Measurements from ENCODE around the gene PRKACG.
"Not testable (repeated sequence)": the region's sequence is repeated elsewhere in the genome, so short reads cannot be mapped to it uniquely, and the experiment has no call there.

Gene PRKACG

GRCh38 chr9:69014013-69014412 lies at the start of gene PRKACG:
Gene PRKACG (minus strand): TSS chr9:69014113. CDS start chr9:69014092, 21 bp downstream.
- no peak for ATAC-seq (ENCODE audit: low read depth)
- Mint-ChIP-seq H3K27ac (peak within 1 kb of the TSS; percentile 58), H3K9me3 (no peaks in the 10 kb centered on the region), H3K4me1 (peaks cover 7% of the 10 kb centered on the region), H3K4me3 (peak within 1 kb of the TSS; percentile 42), H3K27me3 (no peaks in the 10 kb centered on the region), H3K36me3 (peaks cover 3% of the 10 kb centered on the region)
- DNase-seq (ENCODE audit: low spot score in 2 of 2): no peak

- Mint-ChIP-seq H3K9me3 (no peaks in the 10 kb centered on the region), H3K27me3 (no peaks in the 10 kb centered on the region), H3K4me1 (peaks cover 5% of the 10 kb centered on the region), H3K36me3 (peaks cover 41% of the 10 kb centered on the region), H3K4me3 (no peak overlapping the region), H3K27ac (no peak overlapping the region)
- DNase-seq (ENCODE audit: low spot score in 2 of 2) (no peak), ATAC-seq (ENCODE audit: low read depth) (no peak)
Measured at GRCh38 chr9:69062195-69062594, 48.3 kb upstream of the PRKACG start.

- no peak overlapping the region for H3K4me3 Mint-ChIP-seq
- H3K27ac Mint-ChIP-seq: no peak overlapping the region
- DNase-seq (ENCODE audit: low spot score in 2 of 2): no peak
- no peak for ATAC-seq (ENCODE audit: low read depth)
- no peaks in the 10 kb centered on the region for H3K9me3 Mint-ChIP-seq
- peaks cover 5% of the 10 kb centered on the region for H3K4me1 Mint-ChIP-seq
- peaks cover 37% of the 10 kb centered on the region for H3K36me3 Mint-ChIP-seq
- H3K27me3 Mint-ChIP-seq: no peaks in the 10 kb centered on the region
Measured at GRCh38 chr9:69060766-69061165, 46.9 kb upstream of the PRKACG start.

GRCh38 chr9:69058101-69058500 lies 44.2 kb upstream of the PRKACG start:
- Mint-ChIP-seq H3K27me3 (no peaks in the 10 kb centered on the region), H3K27ac (no peak overlapping the region), H3K4me3 (no peak overlapping the region), H3K4me1 (peaks cover 5% of the 10 kb centered on the region), H3K36me3 (peaks cover 34% of the 10 kb centered on the region), H3K9me3 (no peaks in the 10 kb centered on the region)
- ATAC-seq (ENCODE audit: low read depth): no peak
- DNase-seq (ENCODE audit: low spot score in 2 of 2): no peak

- Mint-ChIP-seq H3K36me3 (peaks cover 34% of the 10 kb centered on the region), H3K4me3 (no peak overlapping the region), H3K4me1 (peaks cover 5% of the 10 kb centered on the region), H3K27ac (no peak overlapping the region), H3K27me3 (no peaks in the 10 kb centered on the region), H3K9me3 (no peaks in the 10 kb centered on the region)
- no peak for DNase-seq (ENCODE audit: low spot score in 2 of 2)
- ATAC-seq (ENCODE audit: low read depth): no peak
Measured at GRCh38 chr9:69056191-69056815, 42.4 kb upstream of the PRKACG start.

- Mint-ChIP-seq H3K27me3 (no peaks in the 10 kb centered on the region), H3K27ac (no peak overlapping the region), H3K9me3 (no peaks in the 10 kb centered on the region), H3K4me1 (no peaks in the 10 kb centered on the region), H3K4me3 (no peak overlapping the region), H3K36me3 (peaks cover 24% of the 10 kb centered on the region)
- ATAC-seq (ENCODE audit: low read depth): no peak
- DNase-seq (ENCODE audit: low spot score in 2 of 2): no peak
Measured at GRCh38 chr9:69054989-69055388, 41.1 kb upstream of the PRKACG start.

- not testable (repeated sequence) for H3K4me1 Mint-ChIP-seq; H3K27ac Mint-ChIP-seq; H3K9me3 Mint-ChIP-seq; H3K4me3 Mint-ChIP-seq; H3K27me3 Mint-ChIP-seq; DNase-seq (ENCODE audit: low spot score in 2 of 2); ATAC-seq (ENCODE audit: low read depth)
- H3K36me3 Mint-ChIP-seq: peaks cover 23% of the 10 kb centered on the region
Measured at GRCh38 chr9:69050936-69051335, 37.0 kb upstream of the PRKACG start.

- no peaks in the 10 kb centered on the region for H3K27me3 Mint-ChIP-seq
- H3K36me3 Mint-ChIP-seq: peaks cover 23% of the 10 kb centered on the region
- no peak overlapping the region for H3K4me3 Mint-ChIP-seq
- ATAC-seq (ENCODE audit: low read depth) (no peak), DNase-seq (ENCODE audit: low spot score in 2 of 2) (no peak)
- H3K27ac Mint-ChIP-seq: no peak overlapping the region
- H3K9me3 Mint-ChIP-seq: no peaks in the 10 kb centered on the region
- peaks cover 3% of the 10 kb centered on the region for H3K4me1 Mint-ChIP-seq
Measured at GRCh38 chr9:69049094-69049493, 35.2 kb upstream of the PRKACG start.

GRCh38 chr9:69047371-69047770 lies 33.5 kb upstream of the PRKACG start:
- no peak overlapping the region for H3K4me3 Mint-ChIP-seq
- H3K9me3 Mint-ChIP-seq: no peaks in the 10 kb centered on the region
- H3K27me3 Mint-ChIP-seq: no peaks in the 10 kb centered on the region
- no peak overlapping the region for H3K27ac Mint-ChIP-seq
- peaks cover 9% of the 10 kb centered on the region for H3K4me1 Mint-ChIP-seq
- H3K36me3 Mint-ChIP-seq: peaks cover 20% of the 10 kb centered on the region
- DNase-seq (ENCODE audit: low spot score in 2 of 2) (no peak), ATAC-seq (ENCODE audit: low read depth) (no peak)

- H3K4me3 Mint-ChIP-seq: no peak overlapping the region
- H3K27me3 Mint-ChIP-seq: no peaks in the 10 kb centered on the region
- no peaks in the 10 kb centered on the region for H3K9me3 Mint-ChIP-seq
- H3K27ac Mint-ChIP-seq: no peak overlapping the region
- no peak for DNase-seq (ENCODE audit: low spot score in 2 of 2)
- H3K36me3 Mint-ChIP-seq: peaks cover 20% of the 10 kb centered on the region
- peaks cover 9% of the 10 kb centered on the region for H3K4me1 Mint-ChIP-seq
- ATAC-seq (ENCODE audit: low read depth): no peak
Measured at GRCh38 chr9:69046723-69047122, 32.8 kb upstream of the PRKACG start.

- Mint-ChIP-seq H3K36me3 (peaks cover 23% of the 10 kb centered on the region), H3K27me3 (no peaks in the 10 kb centered on the region), H3K27ac (peak overlapping the region; percentile 11), H3K4me1 (peaks cover 13% of the 10 kb centered on the region), H3K9me3 (peaks cover 2% of the 10 kb centered on the region), H3K4me3 (no peak overlapping the region)
- no peak for ATAC-seq (ENCODE audit: low read depth)
- DNase-seq (ENCODE audit: low spot score in 2 of 2): no peak
Measured at GRCh38 chr9:69045821-69046220, 31.9 kb upstream of the PRKACG start.

GRCh38 chr9:69044240-69045219 lies 30.6 kb upstream of the PRKACG start:
- no peak for ATAC-seq (ENCODE audit: low read depth)
- peaks cover 2% of the 10 kb centered on the region for H3K9me3 Mint-ChIP-seq
- H3K27me3 Mint-ChIP-seq: no peaks in the 10 kb centered on the region
- DNase-seq (ENCODE audit: low spot score in 2 of 2): no peak
- peaks cover 13% of the 10 kb centered on the region for H3K4me1 Mint-ChIP-seq
- H3K4me3 Mint-ChIP-seq: no peak overlapping the region
- no peak overlapping the region for H3K27ac Mint-ChIP-seq
- peaks cover 21% of the 10 kb centered on the region for H3K36me3 Mint-ChIP-seq

GRCh38 chr9:69040646-69041045 lies 26.7 kb upstream of the PRKACG start:
- no peak for ATAC-seq (ENCODE audit: low read depth)
- Mint-ChIP-seq H3K4me1 (peaks cover 22% of the 10 kb centered on the region), H3K9me3 (peaks cover 2% of the 10 kb centered on the region), H3K27ac (no peak overlapping the region), H3K4me3 (no peak overlapping the region), H3K27me3 (no peaks in the 10 kb centered on the region), H3K36me3 (peaks cover 3% of the 10 kb centered on the region)
- DNase-seq (ENCODE audit: low spot score in 2 of 2): no peak

GRCh38 chr9:69036799-69037198 lies 22.9 kb upstream of the PRKACG start:
- ATAC-seq (ENCODE audit: low read depth): no peak

More at GRCh38 chr9:69036799-69037198, 22.9 kb upstream of the PRKACG start:
- Mint-ChIP-seq H3K36me3 (peaks cover 3% of the 10 kb centered on the region), H3K27me3 (no peaks in the 10 kb centered on the region), H3K9me3 (peaks cover 2% of the 10 kb centered on the region), H3K4me3 (peak overlapping the region; percentile 98), H3K4me1 (peaks cover 12% of the 10 kb centered on the region), H3K27ac (peak overlapping the region; percentile 94)
- no peak for DNase-seq (ENCODE audit: low spot score in 2 of 2)
